Epithelial cell of proximal tubule (primary cell): ENCODE measurements around the gene ATM. TPM values are rescaled to one million over a fixed set of nuclear protein-coding genes. Genes with fewer than 3 reads are reported as not detected.

ENCODE experiments used
- DNase-seq: peaks from one replicate; pipeline ENCODE4 v3.0.0-alpha.2; 2011; ENCODE audit warnings: low read depth
- H3K4me3 ChIP-seq: 2 replicates; pipeline ENCODE4 v1.5.1; 2011; ENCODE audit warnings: low read depth, mild to moderate bottlenecking, low read length
- CTCF ChIP-seq: conservative IDR thresholded peaks from 2 replicates; pipeline ENCODE4 v1.5.1; 2012; ENCODE audit warnings: low read depth, mild to moderate bottlenecking, low read length
- total RNA-seq: library from RNA; depleted of rRNA; stranded (reverse); fragments of >200 nt; gene quantifications from 2 replicates; pipeline ENCODE4 v1.2.3, GENCODE V29; 2015

ATM gene
- total RNA-seq, 1 donor from 2014 or later = 29.4 TPM

- H3K4me3 ChIP-seq = no peak overlapping the region
- TF ChIP-seq CTCF = no peak
- no peak for DNase-seq
These were observed 110.6 kb downstream of the ATM start for GRCh38 chr11:108333403-108333899.

DNA sequence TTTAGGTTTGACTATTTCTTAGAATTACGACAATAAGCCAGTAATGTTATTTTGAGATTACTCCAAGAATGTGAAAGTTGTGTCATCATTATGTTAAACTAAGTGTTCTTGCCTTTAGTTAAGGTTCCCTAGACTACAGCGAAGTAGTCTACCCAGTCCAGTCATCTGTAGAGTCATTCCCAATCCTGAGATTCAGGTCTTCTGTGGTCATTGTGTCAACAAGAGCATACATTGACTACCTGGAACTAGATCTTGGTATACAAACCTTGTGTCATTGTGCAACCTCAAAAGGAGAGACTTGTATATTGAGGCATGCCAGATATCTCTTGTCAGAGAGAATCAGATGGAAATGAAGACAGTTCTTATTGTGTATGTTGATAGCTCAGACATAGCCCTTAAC is 115.9 kb downstream of the ATM start:
- no peak for TF ChIP-seq CTCF
- no peak overlapping the region for H3K4me3 ChIP-seq
- no peak for DNase-seq

DNA sequence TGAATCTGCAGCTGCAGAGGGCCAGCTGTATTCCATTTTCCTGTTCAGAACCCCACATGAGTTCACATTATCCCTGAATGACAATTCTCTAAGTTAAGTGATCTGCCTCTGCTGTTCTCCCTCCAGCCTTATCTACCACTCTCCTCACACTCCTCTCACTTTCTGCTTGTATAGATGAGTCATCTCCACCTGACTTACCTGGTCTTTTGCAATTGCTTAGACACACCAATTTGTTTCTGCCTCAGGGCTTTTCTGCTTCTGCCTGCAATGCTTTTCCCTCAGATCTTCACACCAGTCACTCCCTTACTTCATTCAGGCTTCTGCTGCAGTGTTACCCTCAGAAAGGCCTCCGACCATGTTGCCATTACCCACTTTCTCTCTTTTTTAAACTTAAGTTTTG is 118.1 kb downstream of the ATM start:
- no peak for TF ChIP-seq CTCF
- peak; percentile 47 for DNase-seq
- H3K4me3 ChIP-seq = no peak overlapping the region

- H3K4me3 ChIP-seq = no peak overlapping the region
- no peak for DNase-seq
- no peak for TF ChIP-seq CTCF
These were observed 118.8 kb downstream of the ATM start for GRCh38 chr11:108341654-108342053.

DNA sequence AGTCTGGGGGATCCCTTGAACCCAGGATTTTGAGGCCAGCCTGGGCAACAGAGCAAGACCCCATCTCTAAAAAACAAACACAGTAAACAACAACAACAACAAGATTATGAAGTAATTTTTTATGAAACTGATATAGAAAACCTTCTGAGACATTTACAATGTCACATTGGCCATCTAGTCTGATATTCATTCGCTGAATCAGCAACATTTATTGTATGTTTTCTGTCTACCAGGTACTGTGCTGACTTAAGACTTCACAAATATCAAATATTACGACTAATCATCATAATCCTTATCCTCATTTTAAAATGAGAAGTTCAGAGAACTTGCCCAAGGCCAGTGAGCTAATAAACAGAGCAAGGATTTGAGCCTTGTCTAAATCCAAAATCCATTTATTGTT is 120.8 kb downstream of the ATM start:
- no peak for TF ChIP-seq CTCF
- DNase-seq = no peak
- H3K4me3 ChIP-seq = no peak overlapping the region

DNA sequence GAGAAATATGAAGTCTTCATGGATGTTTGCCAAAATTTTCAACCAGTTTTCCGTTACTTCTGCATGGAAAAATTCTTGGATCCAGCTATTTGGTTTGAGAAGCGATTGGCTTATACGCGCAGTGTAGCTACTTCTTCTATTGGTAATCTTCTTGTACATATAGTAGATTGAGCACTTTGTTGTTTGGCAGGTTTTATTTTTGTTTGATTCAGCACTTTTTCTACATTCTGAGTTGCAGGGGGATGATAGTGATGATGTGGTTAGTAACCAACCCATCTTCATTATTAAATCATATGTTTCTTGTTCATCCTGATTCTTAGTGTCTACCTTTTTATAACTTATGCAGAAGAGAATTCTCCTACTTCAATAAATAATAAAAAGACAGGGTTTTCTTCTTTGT is 122.9 kb downstream of the ATM start:
- no peak overlapping the region for H3K4me3 ChIP-seq
- no peak for TF ChIP-seq CTCF
- no peak for DNase-seq

DNA sequence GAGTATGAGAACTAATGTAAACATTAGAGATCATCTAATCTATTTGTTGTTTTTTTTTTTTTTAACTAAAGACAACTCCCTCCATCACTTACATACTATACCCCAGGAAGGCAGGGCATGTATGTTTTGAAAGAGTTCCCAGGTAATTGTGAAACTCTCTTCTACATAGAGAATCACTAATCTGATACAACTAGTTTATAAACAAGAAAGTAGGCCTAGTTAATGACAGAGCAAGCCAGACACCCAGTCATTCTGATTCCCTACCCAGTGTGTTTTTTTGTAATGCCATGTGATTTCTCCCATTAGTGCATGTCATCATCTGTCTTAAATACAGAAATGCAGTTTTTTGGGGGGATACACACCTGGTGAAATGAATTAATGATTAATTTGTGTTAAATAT is 123.6 kb downstream of the ATM start:
- no peak for TF ChIP-seq CTCF
- no peak for DNase-seq
- no peak overlapping the region for H3K4me3 ChIP-seq
